IPS-18a (cell line): ENCODE measurements around the gene ROBO2.

Source experiments
- H3K27ac ChIP-seq: one replicate; pipeline ENCODE4 v1.5.1; 2013; ENCODE audit warnings: low read length
- H3K27me3 ChIP-seq: one replicate; pipeline ENCODE4 v1.6.1; 2013; ENCODE audit warnings: mild to moderate bottlenecking, low read length; ENCODE audit not compliant: control insufficient read depth, insufficient read depth
- H3K36me3 ChIP-seq: one replicate; pipeline ENCODE4 v1.6.1; 2013; ENCODE audit warnings: low read depth, low read length; ENCODE audit not compliant: control insufficient read depth
- H3K4me1 ChIP-seq: one replicate; pipeline ENCODE4 v1.6.1; 2013; ENCODE audit warnings: low read depth, low read length; ENCODE audit not compliant: control insufficient read depth
- H3K4me3 ChIP-seq: one replicate; pipeline ENCODE4 v1.5.1; 2013; ENCODE audit warnings: low read length
- H3K9ac ChIP-seq: one replicate; pipeline ENCODE4 v1.6.1; 2013; ENCODE audit warnings: mild to moderate bottlenecking, low read length, moderate library complexity
- H3K9me3 ChIP-seq: one replicate; pipeline ENCODE4 v1.6.1; 2013; ENCODE audit warnings: low read depth, low read length; ENCODE audit not compliant: control insufficient read depth

The ROBO2 gene

DNA sequence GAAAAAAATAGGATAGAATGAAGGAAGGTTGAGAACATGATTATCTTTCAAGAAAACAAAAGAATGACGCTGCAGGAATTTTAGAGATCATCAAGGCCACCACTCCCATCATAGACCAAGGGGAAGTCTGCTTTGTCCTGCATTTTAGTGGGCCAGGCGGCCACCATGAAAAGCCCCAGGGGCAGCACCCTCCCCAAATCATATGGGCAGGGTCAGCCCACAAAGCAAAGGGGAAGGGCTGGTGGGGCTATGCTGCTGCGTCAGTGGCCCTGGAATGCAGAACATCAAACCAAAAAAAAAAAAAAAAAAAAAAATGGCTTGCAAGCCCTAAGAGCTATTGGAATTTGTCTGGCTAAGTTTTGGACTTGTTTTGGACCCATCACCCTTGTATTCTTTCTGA, 620.8 kb downstream of the ROBO2 start:
- no peaks in the 10 kb centered on the region for H3K9me3 ChIP-seq
- no peaks in the 10 kb centered on the region for H3K36me3 ChIP-seq
- no peak overlapping the region for H3K9ac ChIP-seq
- no peaks in the 10 kb centered on the region for H3K27me3 ChIP-seq
- H3K4me1 ChIP-seq, result no peaks in the 10 kb centered on the region
- H3K27ac ChIP-seq, result no peak overlapping the region
- H3K4me3 ChIP-seq, result no peak overlapping the region

DNA sequence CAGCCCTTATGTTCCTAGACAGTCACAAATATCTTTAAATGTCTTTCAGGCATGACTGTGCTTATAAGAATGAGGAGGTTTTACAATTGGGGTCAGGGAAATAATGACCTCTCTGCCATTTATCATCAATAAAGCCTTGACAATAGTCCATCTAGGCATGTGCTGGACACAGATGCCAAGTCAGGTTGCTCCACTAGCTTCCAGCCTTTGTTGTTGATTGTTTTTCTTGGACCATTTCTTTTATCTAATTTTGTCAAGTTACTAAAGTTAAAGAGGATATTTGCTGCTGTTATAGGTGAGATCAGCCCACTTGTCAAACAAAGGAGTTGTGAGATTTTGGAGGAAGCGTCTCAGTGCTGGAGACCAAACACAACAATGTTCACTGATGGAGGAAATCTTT, 628.0 kb downstream of the ROBO2 start:
- H3K9me3 ChIP-seq, result no peaks in the 10 kb centered on the region
- no peaks in the 10 kb centered on the region for H3K4me1 ChIP-seq
- no peaks in the 10 kb centered on the region for H3K36me3 ChIP-seq
- no peaks in the 10 kb centered on the region for H3K27me3 ChIP-seq
- no peak overlapping the region for H3K4me3 ChIP-seq
- no peak overlapping the region for H3K9ac ChIP-seq
- H3K27ac ChIP-seq, result no peak overlapping the region

DNA sequence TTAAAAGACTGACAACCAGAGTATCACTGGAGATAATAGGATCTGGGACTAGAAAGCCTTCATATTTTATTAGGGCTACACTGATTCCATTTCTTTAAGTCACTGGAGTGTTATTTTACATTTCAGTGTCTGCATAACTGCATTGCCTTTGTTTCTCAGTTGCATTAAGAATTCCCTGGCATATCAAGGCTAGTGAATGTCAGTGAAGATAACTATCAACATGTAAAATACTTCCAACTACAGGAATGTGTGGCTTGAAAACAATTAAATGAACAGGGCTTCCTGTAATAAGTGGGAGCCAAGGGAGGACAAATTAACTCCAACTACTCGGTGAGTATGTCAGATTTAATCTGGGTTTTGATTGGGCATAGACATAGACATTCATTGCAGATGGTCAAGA, 628.5 kb downstream of the ROBO2 start:
- H3K4me1 ChIP-seq, result no peaks in the 10 kb centered on the region
- H3K9ac ChIP-seq, result no peak overlapping the region
- no peaks in the 10 kb centered on the region for H3K36me3 ChIP-seq
- H3K27me3 ChIP-seq, result no peaks in the 10 kb centered on the region
- no peak overlapping the region for H3K4me3 ChIP-seq
- no peaks in the 10 kb centered on the region for H3K9me3 ChIP-seq
- no peak overlapping the region for H3K27ac ChIP-seq

- Histone ChIP-seq H3K27ac (no peak overlapping the region), H3K36me3 (no peaks in the 10 kb centered on the region), H3K9ac (no peak overlapping the region), H3K9me3 (peaks cover 6% of the 10 kb centered on the region), H3K27me3 (no peaks in the 10 kb centered on the region), H3K4me1 (no peaks in the 10 kb centered on the region), H3K4me3 (no peak overlapping the region)
Observed at GRCh38 chr3:77672016-77672415, 632.1 kb downstream of the ROBO2 start.

DNA sequence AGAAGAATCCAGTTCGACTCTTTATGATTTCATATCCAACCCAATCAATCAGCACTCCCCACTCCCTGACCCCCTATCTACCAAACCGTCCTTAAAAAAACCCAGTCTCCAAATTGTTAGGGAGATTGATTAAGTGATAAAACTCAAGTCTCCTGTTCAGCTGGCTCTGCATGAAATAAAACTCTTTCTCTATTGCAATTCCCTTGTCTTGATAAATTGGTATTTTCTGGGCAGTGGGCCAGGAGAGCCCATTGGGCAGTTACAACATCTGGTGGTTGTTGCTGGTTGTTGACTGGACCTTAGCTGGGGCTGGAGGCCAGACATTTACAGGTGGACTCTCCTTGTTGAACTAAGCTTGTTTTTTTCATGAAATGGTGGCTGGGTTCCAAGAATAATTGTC, 642.3 kb downstream of the ROBO2 start:
- no peak overlapping the region for H3K9ac ChIP-seq
- no peaks in the 10 kb centered on the region for H3K36me3 ChIP-seq
- H3K4me3 ChIP-seq, result no peak overlapping the region
- no peaks in the 10 kb centered on the region for H3K9me3 ChIP-seq
- H3K27ac ChIP-seq, result no peak overlapping the region
- no peaks in the 10 kb centered on the region for H3K27me3 ChIP-seq
- peaks cover 24% of the 10 kb centered on the region for H3K4me1 ChIP-seq

DNA sequence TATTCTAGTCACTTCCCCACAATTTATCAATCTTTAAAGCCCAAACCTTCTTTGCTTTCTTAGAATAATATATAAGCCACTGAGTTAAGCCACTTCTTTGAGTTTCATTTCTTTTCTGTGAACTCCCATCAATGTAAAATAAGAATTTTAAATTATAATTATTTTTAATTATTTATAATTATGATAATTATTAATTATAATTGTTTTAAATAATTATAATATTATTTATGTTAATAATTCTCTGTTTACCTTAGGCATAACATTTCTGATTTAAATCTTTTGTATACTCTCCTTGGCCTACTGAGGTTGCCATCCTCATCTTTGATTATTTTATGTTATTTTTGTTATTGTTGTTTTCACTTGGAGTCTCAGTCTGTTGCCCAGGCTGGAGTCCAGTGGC, 644.2 kb downstream of the ROBO2 start:
- no peak overlapping the region for H3K4me3 ChIP-seq
- H3K27ac ChIP-seq, result no peak overlapping the region
- H3K27me3 ChIP-seq, result no peaks in the 10 kb centered on the region
- H3K4me1 ChIP-seq, result peaks cover 30% of the 10 kb centered on the region
- no peaks in the 10 kb centered on the region for H3K36me3 ChIP-seq
- H3K9me3 ChIP-seq, result no peaks in the 10 kb centered on the region
- H3K9ac ChIP-seq, result no peak overlapping the region

DNA sequence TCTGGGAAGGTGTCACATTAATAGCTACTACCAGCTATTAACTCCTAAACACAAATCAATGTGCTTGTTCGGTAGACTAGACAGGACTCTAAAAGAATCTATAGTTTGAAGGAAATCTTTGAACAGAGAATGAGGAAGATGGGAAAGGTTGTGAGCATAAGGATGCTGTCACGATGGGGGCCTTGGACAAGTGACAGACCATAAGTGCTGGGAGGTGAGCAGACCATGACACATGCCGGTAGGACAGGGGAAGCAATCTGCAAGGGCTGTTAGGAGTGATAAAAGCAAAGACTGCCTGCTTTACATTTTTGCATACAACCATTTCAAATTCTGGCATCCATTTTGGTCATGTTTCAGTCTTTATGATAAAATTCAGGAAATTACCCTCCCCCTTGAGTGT, 645.8 kb downstream of the ROBO2 start:
- no peaks in the 10 kb centered on the region for H3K9me3 ChIP-seq
- no peaks in the 10 kb centered on the region for H3K27me3 ChIP-seq
- H3K4me3 ChIP-seq, result no peak overlapping the region
- no peaks in the 10 kb centered on the region for H3K36me3 ChIP-seq
- peaks cover 30% of the 10 kb centered on the region for H3K4me1 ChIP-seq
- no peak overlapping the region for H3K27ac ChIP-seq
- H3K9ac ChIP-seq, result no peak overlapping the region

GRCh38 chr3:77686560-77686959, 646.7 kb downstream of the ROBO2 start:
- no peak overlapping the region for H3K27ac ChIP-seq
- no peak overlapping the region for H3K9ac ChIP-seq
- H3K4me3 ChIP-seq, result peak overlapping the region; percentile 16
- H3K4me1 ChIP-seq, result peaks cover 30% of the 10 kb centered on the region
- H3K36me3 ChIP-seq, result no peaks in the 10 kb centered on the region
- H3K27me3 ChIP-seq, result no peaks in the 10 kb centered on the region
- H3K9me3 ChIP-seq, result no peaks in the 10 kb centered on the region

DNA sequence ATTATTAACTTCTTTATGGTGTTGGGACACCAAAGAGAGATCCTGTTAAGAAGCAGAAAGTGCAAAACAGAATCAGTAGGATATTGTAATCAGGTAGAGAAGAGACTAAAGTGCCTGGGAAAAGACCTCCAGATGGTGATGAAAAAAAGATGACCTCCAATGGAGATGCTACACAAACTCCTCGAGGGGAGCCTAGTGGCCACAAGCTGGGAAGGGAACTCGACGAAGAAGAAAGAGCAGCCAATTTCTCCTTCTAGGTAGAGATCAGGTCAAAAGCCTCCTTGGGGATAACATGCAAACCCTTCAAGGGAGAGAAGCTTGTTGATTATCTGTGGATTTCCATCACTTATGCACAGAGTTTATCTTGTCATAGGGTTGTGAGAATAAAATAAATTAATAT, 647.6 kb downstream of the ROBO2 start:
- Histone ChIP-seq H3K27me3 (no peaks in the 10 kb centered on the region), H3K4me3 (no peak overlapping the region), H3K27ac (no peak overlapping the region), H3K9me3 (no peaks in the 10 kb centered on the region), H3K4me1 (peaks cover 30% of the 10 kb centered on the region), H3K9ac (no peak overlapping the region), H3K36me3 (no peaks in the 10 kb centered on the region)

DNA sequence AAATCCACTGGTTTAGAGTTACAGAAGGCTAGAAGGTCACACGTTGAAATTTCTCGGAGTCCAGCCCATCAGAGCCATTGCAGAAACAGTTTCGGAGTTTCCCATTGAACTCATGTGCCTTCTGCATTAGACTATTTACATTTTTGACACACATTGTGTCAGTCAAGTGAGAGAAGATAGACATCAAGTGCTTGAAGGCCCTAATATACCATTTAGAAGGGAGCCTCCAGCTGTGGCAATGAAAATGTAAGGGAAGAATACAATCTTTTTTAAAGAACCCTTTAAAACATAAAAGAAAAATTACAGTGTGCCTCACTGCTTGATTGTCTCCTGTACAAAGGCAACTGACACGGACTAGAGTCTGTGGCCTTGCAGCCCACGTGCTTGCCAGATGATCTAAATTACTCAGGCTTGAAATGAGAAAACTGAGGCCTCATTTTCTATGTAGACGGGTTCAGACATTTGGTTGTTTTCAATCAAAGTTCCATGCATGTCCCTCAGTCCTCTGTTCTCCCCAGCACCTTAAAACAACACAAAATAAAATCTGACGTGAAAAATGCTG, 650.5 kb downstream of the ROBO2 start:
- Histone ChIP-seq H3K4me1 (peaks cover 24% of the 10 kb centered on the region), H3K27ac (no peak overlapping the region), H3K9ac (no peak overlapping the region), H3K27me3 (no peaks in the 10 kb centered on the region), H3K9me3 (no peaks in the 10 kb centered on the region), H3K36me3 (no peaks in the 10 kb centered on the region), H3K4me3 (no peak overlapping the region)

DNA sequence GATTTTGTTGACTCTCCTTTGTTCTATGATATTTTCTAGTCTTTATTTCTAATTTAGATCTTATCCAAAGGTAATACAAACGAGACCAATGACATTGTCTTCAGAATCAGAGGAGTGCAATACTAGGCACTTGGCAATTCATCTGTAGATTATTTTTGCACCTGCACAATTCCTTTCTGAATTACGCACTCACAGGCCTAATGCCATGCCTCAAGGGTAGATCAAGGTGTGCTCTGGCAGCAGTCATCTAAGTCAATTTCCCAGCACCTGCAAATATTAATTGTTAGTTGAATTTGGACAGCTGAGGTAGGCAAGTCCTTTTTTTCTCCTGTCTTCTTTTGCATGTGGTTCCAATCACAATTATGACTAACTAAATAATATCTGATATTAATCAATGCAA, 653.2 kb downstream of the ROBO2 start:
- Histone ChIP-seq H3K9ac (no peak overlapping the region), H3K36me3 (no peaks in the 10 kb centered on the region), H3K9me3 (no peaks in the 10 kb centered on the region), H3K4me3 (no peak overlapping the region), H3K27ac (no peak overlapping the region), H3K4me1 (no peaks in the 10 kb centered on the region), H3K27me3 (no peaks in the 10 kb centered on the region)

DNA sequence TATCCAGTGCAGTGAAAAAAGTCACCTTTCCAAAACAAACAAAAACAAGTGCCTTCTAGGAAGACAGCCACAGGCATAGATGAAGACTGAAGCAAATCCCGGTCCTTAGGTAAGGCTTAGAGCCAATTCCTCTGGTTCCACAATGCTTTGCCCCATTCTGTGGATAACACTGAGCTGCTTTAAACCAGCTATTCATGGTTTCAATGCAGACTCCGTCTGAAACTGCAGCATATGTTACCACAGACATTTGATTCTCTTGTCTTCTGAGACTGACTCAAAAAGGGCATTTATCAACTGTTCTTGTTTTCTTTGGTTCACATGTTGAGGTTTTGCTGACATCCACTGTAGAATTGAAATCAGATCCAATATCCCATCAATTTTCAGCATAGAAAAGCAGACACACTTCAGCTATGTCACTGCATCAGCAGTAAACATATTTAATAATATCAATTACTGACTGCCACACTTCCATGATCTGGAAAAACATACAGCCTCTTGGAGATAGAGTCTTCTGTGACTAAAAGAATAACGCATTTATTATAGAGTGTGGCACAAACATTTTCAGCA, 659.3 kb downstream of the ROBO2 start:
- H3K4me1 ChIP-seq, result peaks cover 3% of the 10 kb centered on the region
- no peak overlapping the region for H3K27ac ChIP-seq
- no peaks in the 10 kb centered on the region for H3K27me3 ChIP-seq
- no peaks in the 10 kb centered on the region for H3K9me3 ChIP-seq
- H3K9ac ChIP-seq, result no peak overlapping the region
- H3K36me3 ChIP-seq, result no peaks in the 10 kb centered on the region
- H3K4me3 ChIP-seq, result no peak overlapping the region
